Gastrocnemius medialis (tissue), 4 donors: ENCODE measurements around the gene PRPSAP2. TPM values are rescaled to one million over a fixed set of nuclear protein-coding genes. Genes with fewer than 3 reads are reported as not detected.

Experiments
- ATAC-seq, 2 donors: fragments of 150-250 bp; one replicate each; pipeline ENCODE4 v1.9.1; 2016
- DNase-seq, 2 donors: peaks; one replicate each; pipeline ENCODE4 v3.0.0-alpha.2; 2019
- H3K27ac ChIP-seq, 4 donors: fragments of 200-600 bp; sonication (generic); 1 replicate in 1 of 4; 2 replicates in 3 of 4; pipeline ENCODE4 v1.5.1; 2016 to 2018; ENCODE audit warnings: mild to moderate bottlenecking in 2 of 4, moderate library complexity in 1 of 4
- H3K27me3 ChIP-seq, 3 donors: fragments of 200-600 bp; sonication (generic) in 2 of 3; 1 replicate in 1 of 3; 2 replicates in 2 of 3; pipeline versions ENCODE4 v1.5.1 to v1.6.0; 2016 to 2019; ENCODE audit warnings: mild to moderate bottlenecking in 1 of 3, moderate library complexity in 1 of 3
- H3K36me3 ChIP-seq, 2 donors: fragments of 200-600 bp; sonication (generic) in 1 of 2; one replicate each; pipeline ENCODE4 v1.5.1; 2017 to 2018
- H3K4me1 ChIP-seq, 2 donors: fragments of 200-600 bp; sonication (generic) in 1 of 2; one replicate each; pipeline ENCODE4 v1.5.1; 2016 to 2017; ENCODE audit warnings: mild to moderate bottlenecking in 2 of 2
- H3K4me3 ChIP-seq, 4 donors: fragments of 200-600 bp; sonication (generic) in 3 of 4; 1 replicate in 1 of 4; 2 replicates in 3 of 4; pipeline ENCODE4 v1.5.1; 2016 to 2019; ENCODE audit warnings: mild to moderate bottlenecking in 2 of 4
- H3K9me3 ChIP-seq, 3 donors: fragments of 200-600 bp; sonication (generic) in 2 of 3; 1 replicate in 1 of 3; 2 replicates in 2 of 3; pipeline ENCODE4 v1.5.1; 2016 to 2019
- POLR2A ChIP-seq, 2 donors: fragments of 450-650 bp; IDR thresholded peaks; one replicate each; pipeline ENCODE4 v1.6.1; 2017; ENCODE audit warnings: antibody characterized with exemption in 2 of 2, mild to moderate bottlenecking in 2 of 2, moderate library complexity in 2 of 2
- in situ Hi-C, 4 donors: fragments of 200-750 bp; cut with MboI; loops; one replicate each; pipeline versions ENCODE4 v1.15.0 to v1.8.0; 2017; ENCODE audit warnings: low sequenced_read_pairs in 4 of 4
- intact Hi-C: fragments of 100-400 bp; cut with DNase I; formaldehyde crosslinking; loops from one replicate; pipeline ENCODE4 v1.15.1; 2023; ENCODE audit warnings: low total_unique reads
- total RNA-seq, 4 donors: library from RNA; depleted of rRNA; stranded (reverse); fragments of >200 nt; gene quantifications; one replicate each; pipeline versions ENCODE4 v1.1.0 to v1.2.3, GENCODE V29; 2016
- TF ChIP-seq, protein P1 (sequence below), 5 experiments: fragments of 450-650 bp in 3 of 5; fragments of 200-600 bp in 2 of 5; sonication (generic) in 2 of 5; IDR thresholded peaks in 4 of 5; conservative IDR thresholded peaks in 1 of 5; 1 replicate in 4 of 5; 2 replicates in 1 of 5; pipeline ENCODE4 v1.5.1; 2016 to 2019; ENCODE audit warnings: antibody characterized with exemption in 5 of 5, mild to moderate bottlenecking in 3 of 5, moderate library complexity in 3 of 5

PRPSAP2 gene
- total RNA-seq, 4 donors from 2014 or later, result 7.9 to 15.8 (median 10.3) TPM

DNA sequence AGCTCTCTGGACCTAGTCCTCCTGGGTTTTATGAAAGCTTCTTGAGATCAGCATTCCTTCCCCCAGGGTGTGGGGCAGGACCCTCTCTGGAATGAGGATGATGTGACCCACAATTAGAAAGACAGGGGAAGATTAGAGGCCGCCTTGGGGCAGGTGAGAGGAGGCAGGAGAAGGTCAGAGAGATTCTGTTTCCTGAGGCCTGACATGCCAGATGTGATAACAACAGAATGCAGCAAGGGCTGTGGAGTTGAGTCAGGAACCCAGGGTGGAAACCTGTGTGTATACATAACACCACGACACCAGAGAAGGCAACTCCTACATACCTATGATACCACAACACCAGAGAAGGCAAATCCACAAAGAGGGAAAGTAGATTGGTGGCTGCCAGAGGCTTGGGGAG lies 88.6 kb downstream of the PRPSAP2 start:
- Histone ChIP-seq H3K27me3 (peaks cover 17 to 23% (median 20%) of the 10 kb centered on the region in 3 donors), H3K4me3 (no peak overlapping the region), H3K27ac (no peak overlapping the region), H3K9me3 (no peaks in the 10 kb centered on the region), H3K4me1 (no peaks in the 10 kb centered on the region), H3K36me3 (no peaks in the 10 kb centered on the region)
- intact Hi-C loops (no loop called here), in situ Hi-C loops (no loop called here)
- no peak for DNase-seq
- ATAC-seq, result no peak
- TF ChIP-seq, protein P1, sequence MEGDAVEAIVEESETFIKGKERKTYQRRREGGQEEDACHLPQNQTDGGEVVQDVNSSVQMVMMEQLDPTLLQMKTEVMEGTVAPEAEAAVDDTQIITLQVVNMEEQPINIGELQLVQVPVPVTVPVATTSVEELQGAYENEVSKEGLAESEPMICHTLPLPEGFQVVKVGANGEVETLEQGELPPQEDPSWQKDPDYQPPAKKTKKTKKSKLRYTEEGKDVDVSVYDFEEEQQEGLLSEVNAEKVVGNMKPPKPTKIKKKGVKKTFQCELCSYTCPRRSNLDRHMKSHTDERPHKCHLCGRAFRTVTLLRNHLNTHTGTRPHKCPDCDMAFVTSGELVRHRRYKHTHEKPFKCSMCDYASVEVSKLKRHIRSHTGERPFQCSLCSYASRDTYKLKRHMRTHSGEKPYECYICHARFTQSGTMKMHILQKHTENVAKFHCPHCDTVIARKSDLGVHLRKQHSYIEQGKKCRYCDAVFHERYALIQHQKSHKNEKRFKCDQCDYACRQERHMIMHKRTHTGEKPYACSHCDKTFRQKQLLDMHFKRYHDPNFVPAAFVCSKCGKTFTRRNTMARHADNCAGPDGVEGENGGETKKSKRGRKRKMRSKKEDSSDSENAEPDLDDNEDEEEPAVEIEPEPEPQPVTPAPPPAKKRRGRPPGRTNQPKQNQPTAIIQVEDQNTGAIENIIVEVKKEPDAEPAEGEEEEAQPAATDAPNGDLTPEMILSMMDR (IDR thresholded peaks at IDR 0.05 in 4 of 5, conservative IDR thresholded peaks at IDR 0.05 in 1 of 5), result no peak
- no peak for TF ChIP-seq POLR2A (IDR thresholded peaks at IDR 0.05)

DNA sequence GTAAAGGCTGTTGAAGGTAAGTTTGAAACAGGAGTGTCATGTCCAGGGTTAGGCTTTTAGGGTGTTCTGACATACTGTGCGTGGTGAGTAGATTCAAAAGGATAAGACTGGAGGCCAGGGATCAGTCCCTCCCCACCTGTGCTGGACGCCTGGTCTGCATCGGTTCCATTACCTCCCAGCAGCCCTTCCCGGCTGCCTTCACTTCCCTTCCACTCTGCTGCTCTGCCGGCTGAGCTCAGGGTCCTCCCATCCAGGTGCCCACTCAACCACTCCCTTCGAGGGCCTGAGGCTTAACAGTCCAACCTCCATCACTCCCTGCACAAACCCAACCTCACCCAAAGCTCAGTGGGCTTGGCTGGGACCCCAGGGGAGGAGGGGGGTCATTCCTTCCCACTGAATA lies 89.9 kb downstream of the PRPSAP2 start:
- in situ Hi-C loops (no loop called here), intact Hi-C loops (no loop called here)
- Histone ChIP-seq H3K4me3 (no peak overlapping the region), H3K9me3 (no peaks in the 10 kb centered on the region), H3K4me1 (no peaks in the 10 kb centered on the region), H3K27ac (no peak overlapping the region), H3K27me3 (peaks cover 16 to 20% (median 17%) of the 10 kb centered on the region in 3 donors), H3K36me3 (no peaks in the 10 kb centered on the region)
- DNase-seq, result no peak
- no peak for TF ChIP-seq POLR2A (IDR thresholded peaks at IDR 0.05)
- TF ChIP-seq, protein P1 (IDR thresholded peaks at IDR 0.05 in 4 of 5, conservative IDR thresholded peaks at IDR 0.05 in 1 of 5), result no peak
- no peak for ATAC-seq

DNA sequence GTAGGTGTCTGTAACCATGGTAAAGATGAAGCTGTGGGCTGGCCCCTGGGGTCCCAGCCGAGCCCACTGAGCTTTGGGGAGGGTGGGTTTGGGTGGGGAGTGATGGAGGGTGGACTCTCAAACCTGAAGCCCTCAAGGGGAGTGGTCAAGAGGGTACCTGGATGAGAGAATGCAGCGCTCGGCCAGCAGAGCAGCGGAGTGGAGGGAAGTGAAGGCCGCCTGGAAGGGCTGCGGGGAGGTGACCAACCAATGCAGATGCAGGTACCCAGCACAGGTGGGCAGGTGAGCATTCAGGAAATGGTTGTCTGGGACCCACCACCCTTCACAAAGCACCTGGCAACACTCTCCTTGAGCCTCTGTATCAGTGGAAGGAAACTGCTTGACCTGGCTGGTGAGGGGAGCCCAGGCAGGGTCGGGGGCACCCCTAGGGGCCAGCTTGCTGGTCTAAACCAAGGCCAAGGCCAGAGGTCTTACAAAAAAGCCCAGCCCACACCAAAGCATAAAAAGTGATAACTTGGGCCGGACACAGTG lies 90.6 kb downstream of the PRPSAP2 start:
- Histone ChIP-seq H3K27me3 (peaks cover 16 to 20% (median 17%) of the 10 kb centered on the region in 3 donors), H3K36me3 (no peaks in the 10 kb centered on the region), H3K4me3 (no peak overlapping the region), H3K27ac (no peak overlapping the region), H3K9me3 (no peaks in the 10 kb centered on the region), H3K4me1 (no peaks in the 10 kb centered on the region)
- DNase-seq (no peak), ATAC-seq (no peak)
- in situ Hi-C loops (no loop called here), intact Hi-C loops (no loop called here)
- TF ChIP-seq, protein P1 (IDR thresholded peaks at IDR 0.05 in 4 of 5, conservative IDR thresholded peaks at IDR 0.05 in 1 of 5), result no peak
- no peak for TF ChIP-seq POLR2A (IDR thresholded peaks at IDR 0.05)

DNA sequence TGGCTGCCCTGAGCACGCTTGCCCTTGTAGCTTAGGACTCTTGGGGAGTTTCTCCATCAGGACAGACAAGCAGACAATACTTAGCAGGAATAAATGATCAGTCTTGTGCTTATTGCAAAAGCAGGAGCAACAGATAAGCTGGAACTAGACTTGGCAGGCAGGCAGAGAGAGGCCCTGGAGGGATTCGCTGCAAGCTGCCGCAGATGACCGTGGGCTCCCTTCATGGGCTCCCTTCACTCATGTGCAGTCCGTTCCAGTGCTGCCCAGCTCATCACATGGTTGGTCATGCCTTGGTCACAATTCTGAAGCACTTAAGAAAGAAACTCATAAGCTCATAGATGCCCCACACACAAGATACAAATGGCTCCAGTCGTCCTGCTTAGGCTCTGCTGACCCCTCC lies 91.6 kb downstream of the PRPSAP2 start:
- in situ Hi-C loops (no loop called here), intact Hi-C loops (no loop called here)
- H3K27me3 ChIP-seq, result peaks cover 16 to 17% (median 17%) of the 10 kb centered on the region in 3 donors
- no peaks in the 10 kb centered on the region for H3K36me3 ChIP-seq
- DNase-seq, result no peak
- H3K4me1 ChIP-seq, result no peaks in the 10 kb centered on the region
- no peak overlapping the region for H3K4me3 ChIP-seq
- ATAC-seq, result no peak
- no peaks in the 10 kb centered on the region for H3K9me3 ChIP-seq
- no peak overlapping the region for H3K27ac ChIP-seq
- no peak for TF ChIP-seq POLR2A (IDR thresholded peaks at IDR 0.05)
- TF ChIP-seq, protein P1 (IDR thresholded peaks at IDR 0.05 in 4 of 5, conservative IDR thresholded peaks at IDR 0.05 in 1 of 5), result no peak

DNA sequence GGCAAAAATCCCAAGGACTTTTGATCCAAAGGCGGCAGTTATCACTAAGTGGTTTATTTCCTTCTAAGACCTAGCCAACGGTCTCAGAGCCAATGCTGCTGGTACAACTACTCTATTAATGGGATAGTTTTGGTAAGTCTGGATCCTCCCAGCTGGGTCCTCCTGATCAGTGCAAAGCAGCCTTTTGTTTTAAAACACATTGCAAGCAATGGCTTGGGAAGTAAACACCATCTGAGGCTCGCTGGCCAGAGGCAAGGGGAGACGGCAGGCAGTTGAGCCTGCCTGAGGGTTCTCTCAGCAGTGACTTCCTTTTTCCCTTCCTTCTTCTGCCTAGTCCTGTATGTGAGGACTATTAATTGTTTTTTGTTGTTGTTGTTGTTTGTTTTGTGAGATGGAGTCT lies 92.4 kb downstream of the PRPSAP2 start:
- in situ Hi-C loops (no loop called here), intact Hi-C loops (no loop called here)
- H3K4me3 ChIP-seq, result no peak overlapping the region
- no peaks in the 10 kb centered on the region for H3K4me1 ChIP-seq
- no peaks in the 10 kb centered on the region for H3K9me3 ChIP-seq
- no peak overlapping the region for H3K27ac ChIP-seq
- ATAC-seq (no peak), DNase-seq (no peak)
- no peaks in the 10 kb centered on the region for H3K36me3 ChIP-seq
- TF ChIP-seq POLR2A (IDR thresholded peaks at IDR 0.05), result no peak
- TF ChIP-seq, protein P1 (IDR thresholded peaks at IDR 0.05 in 4 of 5, conservative IDR thresholded peaks at IDR 0.05 in 1 of 5), result no peak
- peaks cover 11 to 17% (median 13%) of the 10 kb centered on the region in 3 donors for H3K27me3 ChIP-seq
